HG02642 (cell line): ENCODE measurements around the gene ARHGAP15.
A peak's percentile ranks its signal among the peaks of the same experiment; 100 is the strongest.

Experiments used
- ATAC-seq: cut with Tn5 transposase; IDR thresholded peaks from one replicate; pipeline ENCODE4 v1.9.1; 2021; ENCODE audit warnings: mild to moderate bottlenecking; ENCODE audit not compliant: unreplicated experiment, poor library complexity

ARHGAP15 gene

GRCh38 chr2:143379955-143380354 is 250.7 kb downstream of the ARHGAP15 start:
- no peak for ATAC-seq

GRCh38 chr2:143382573-143382972 is 253.4 kb downstream of the ARHGAP15 start:
- ATAC-seq = no peak

GRCh38 chr2:143383016-143383415 is 253.8 kb downstream of the ARHGAP15 start:
- no peak for ATAC-seq

GRCh38 chr2:143384111-143384510 is 254.9 kb downstream of the ARHGAP15 start:
- ATAC-seq = no peak

- no peak for ATAC-seq
Observed at GRCh38 chr2:143390171-143390570, 261.0 kb downstream of the ARHGAP15 start.

- ATAC-seq = no peak
Observed at GRCh38 chr2:143392358-143392757, 263.1 kb downstream of the ARHGAP15 start.

GRCh38 chr2:143394062-143394461 is 264.8 kb downstream of the ARHGAP15 start:
- no peak for ATAC-seq

GRCh38 chr2:143397884-143398614 is 268.8 kb downstream of the ARHGAP15 start:
- no peak for ATAC-seq

- no peak for ATAC-seq
Observed at GRCh38 chr2:143398781-143399180, 269.6 kb downstream of the ARHGAP15 start.

GRCh38 chr2:143399631-143400069 is 270.4 kb downstream of the ARHGAP15 start:
- no peak for ATAC-seq

GRCh38 chr2:143401861-143402260 is 272.6 kb downstream of the ARHGAP15 start:
- ATAC-seq = no peak

- ATAC-seq = no peak
Observed at GRCh38 chr2:143402451-143402850, 273.2 kb downstream of the ARHGAP15 start.

- no peak for ATAC-seq
Observed at GRCh38 chr2:143410082-143410897, 281.1 kb downstream of the ARHGAP15 start.

- no peak for ATAC-seq
Observed at GRCh38 chr2:143415571-143415970, 286.4 kb downstream of the ARHGAP15 start.

- no peak for ATAC-seq
Observed at GRCh38 chr2:143417428-143417827, 288.2 kb downstream of the ARHGAP15 start.

- ATAC-seq = no peak
Observed at GRCh38 chr2:143420313-143420712, 291.1 kb downstream of the ARHGAP15 start.

GRCh38 chr2:143422681-143423080 is 293.5 kb downstream of the ARHGAP15 start:
- ATAC-seq = peak; percentile 96

GRCh38 chr2:143425896-143426295 is 296.7 kb downstream of the ARHGAP15 start:
- no peak for ATAC-seq

GRCh38 chr2:143426296-143426695 is 297.1 kb downstream of the ARHGAP15 start:
- no peak for ATAC-seq

GRCh38 chr2:143428700-143429099 is 299.5 kb downstream of the ARHGAP15 start:
- no peak for ATAC-seq

- ATAC-seq = no peak
Observed at GRCh38 chr2:143429932-143430679, 300.9 kb downstream of the ARHGAP15 start.
